ENCODE results near the gene COLGALT1. TPM values are rescaled to one million over a fixed set of nuclear protein-coding genes. Genes with fewer than 3 reads are reported as not detected.

COLGALT1 gene
- total and polyA plus RNA-seq, 3 experiments from 2014 or later: 25.3 to 104 (median 94.8) TPM

GRCh38 chr19:17526922-17527321 lies 28.5 kb upstream of the COLGALT1 start:
- no peak overlapping the region for H3K27ac ChIP-seq (ENCODE audit: low read depth, low read length)
- no peaks in the 10 kb centered on the region for H3K36me3 Mint-ChIP-seq
- no peak for DNase-seq
- H3K9me3 Mint-ChIP-seq: no peaks in the 10 kb centered on the region
- no peak overlapping the region for H3K4me3 ChIP-seq (ENCODE audit: low read length)
- peaks cover 24 to 31% (median 28%) of the 10 kb centered on the region in 3 donors for H3K4me1 Mint-ChIP-seq
- H3K27ac Mint-ChIP-seq: no peak overlapping the region
- H3K4me3 Mint-ChIP-seq: no peak overlapping the region
- H3K27me3 Mint-ChIP-seq: peaks cover 0 to 4% of the 10 kb centered on the region in 2 donors
- H3K36me3 ChIP-seq (ENCODE audit: insufficient read depth, low read length): no peaks in the 10 kb centered on the region
- ChIA-PET POLR2A (no interaction called here), CTCF (interaction anchor here (1.2 kb wide), 1 partner anchor 12 kb away, joined by 4 read pairs; no protein-coding TSS in a partner anchor)
- peaks cover 19% of the 10 kb centered on the region for H3K4me1 ChIP-seq (ENCODE audit: insufficient read depth, low read length)
- no peaks in the 10 kb centered on the region for H3K9me3 ChIP-seq (ENCODE audit: low read length)
- H3K27me3 ChIP-seq (ENCODE audit: insufficient read depth, low read length, poor library complexity, severe bottlenecking): no peaks in the 10 kb centered on the region

- Mint-ChIP-seq H3K27me3 (peaks cover 0 to 4% of the 10 kb centered on the region in 2 donors), H3K9me3 (no peaks in the 10 kb centered on the region), H3K4me1 (peaks cover 24 to 30% (median 27%) of the 10 kb centered on the region in 3 donors), H3K36me3 (no peaks in the 10 kb centered on the region), H3K4me3 (no peak overlapping the region), H3K27ac (no peak overlapping the region)
- POLR2A ChIA-PET: no interaction called here
- Histone ChIP-seq H3K27me3 (ENCODE audit: insufficient read depth, low read length, poor library complexity, severe bottlenecking) (no peaks in the 10 kb centered on the region), H3K36me3 (ENCODE audit: insufficient read depth, low read length) (no peaks in the 10 kb centered on the region), H3K4me1 (ENCODE audit: insufficient read depth, low read length) (peaks cover 19% of the 10 kb centered on the region), H3K4me3 (ENCODE audit: low read length) (no peak overlapping the region), H3K9me3 (ENCODE audit: low read length) (no peaks in the 10 kb centered on the region), H3K27ac (ENCODE audit: low read depth, low read length) (no peak overlapping the region)
- CTCF ChIA-PET: interaction anchor here (1.1 to 1.2 kb wide), 2 partner anchors 12 to 31 kb away, joined by 3 to 4 read pairs; no protein-coding TSS in a partner anchor
- no peak for DNase-seq
Measured at GRCh38 chr19:17527326-17527725, 28.1 kb upstream of the COLGALT1 start.

DNA sequence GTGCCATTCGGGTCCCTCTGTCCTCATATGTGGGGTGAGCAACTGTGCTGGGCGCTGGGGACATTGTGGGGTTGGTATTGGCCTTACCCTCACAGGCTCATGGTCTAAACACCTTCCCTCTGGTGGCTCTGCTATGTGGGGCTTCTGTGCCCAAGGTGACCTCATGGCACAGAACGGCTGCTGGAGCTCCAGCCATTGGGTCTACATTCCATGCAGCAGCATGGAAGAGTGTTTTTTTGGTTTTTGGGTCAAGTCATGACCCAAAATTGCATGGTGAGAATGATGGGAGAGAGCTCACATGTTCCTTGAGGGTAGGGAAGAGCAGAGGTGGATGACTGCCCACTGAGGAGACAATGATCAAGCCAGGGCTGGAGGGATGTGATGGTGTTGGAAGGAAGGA lies 26.8 kb upstream of the COLGALT1 start:
- H3K9me3 ChIP-seq (ENCODE audit: low read length): no peaks in the 10 kb centered on the region
- H3K27me3 Mint-ChIP-seq: peaks cover 0 to 4% of the 10 kb centered on the region in 2 donors
- no peaks in the 10 kb centered on the region for H3K9me3 Mint-ChIP-seq
- H3K4me3 Mint-ChIP-seq: peak overlapping the region in 1 of 7 donors; percentile 24
- H3K4me1 ChIP-seq (ENCODE audit: insufficient read depth, low read length): peaks cover 8% of the 10 kb centered on the region
- peaks cover 12 to 17% (median 15%) of the 10 kb centered on the region in 3 donors for H3K4me1 Mint-ChIP-seq
- H3K36me3 Mint-ChIP-seq: no peaks in the 10 kb centered on the region
- CTCF ChIA-PET: interaction anchor here (1.0 to 2.0 kb wide), 2 partner anchors 8 to 32 kb away, joined by 3 to 7 read pairs; no protein-coding TSS in a partner anchor
- no peak for DNase-seq
- H3K27me3 ChIP-seq (ENCODE audit: insufficient read depth, low read length, poor library complexity, severe bottlenecking): no peaks in the 10 kb centered on the region
- POLR2A ChIA-PET: no interaction called here
- H3K36me3 ChIP-seq (ENCODE audit: insufficient read depth, low read length): no peaks in the 10 kb centered on the region
- H3K27ac Mint-ChIP-seq: peak overlapping the region in 2 of 8 donors; percentile 48 to 57
- H3K27ac ChIP-seq (ENCODE audit: low read depth, low read length): no peak overlapping the region
- no peak overlapping the region for H3K4me3 ChIP-seq (ENCODE audit: low read length)

- Histone ChIP-seq H3K4me1 (ENCODE audit: insufficient read depth, low read length) (no peaks in the 10 kb centered on the region), H3K9me3 (ENCODE audit: low read length) (no peaks in the 10 kb centered on the region), H3K27me3 (ENCODE audit: insufficient read depth, low read length, poor library complexity, severe bottlenecking) (no peaks in the 10 kb centered on the region), H3K27ac (ENCODE audit: low read depth, low read length) (no peak overlapping the region), H3K4me3 (ENCODE audit: low read length) (no peak overlapping the region), H3K36me3 (ENCODE audit: insufficient read depth, low read length) (no peaks in the 10 kb centered on the region)
- Mint-ChIP-seq H3K4me3 (peak overlapping the region in 1 of 7 donors; percentile 36), H3K27ac (peak overlapping the region in 1 of 8 donors; percentile 82), H3K9me3 (no peaks in the 10 kb centered on the region), H3K27me3 (peaks cover 0 to 4% of the 10 kb centered on the region in 2 donors), H3K36me3 (no peaks in the 10 kb centered on the region), H3K4me1 (peaks cover 6 to 9% (median 6%) of the 10 kb centered on the region in 3 donors)
- ChIA-PET CTCF (interaction anchor here (1.0 to 2.0 kb wide), 4 partner anchors 9 to 44 kb away, joined by 3 to 7 read pairs (median 4); no protein-coding TSS in a partner anchor), POLR2A (interaction anchor here (1.0 kb wide), 1 partner anchor 9 kb away, joined by 5 read pairs; no protein-coding TSS in a partner anchor)
- no peak for DNase-seq
Measured at GRCh38 chr19:17529239-17530158, 25.9 kb upstream of the COLGALT1 start.

DNA sequence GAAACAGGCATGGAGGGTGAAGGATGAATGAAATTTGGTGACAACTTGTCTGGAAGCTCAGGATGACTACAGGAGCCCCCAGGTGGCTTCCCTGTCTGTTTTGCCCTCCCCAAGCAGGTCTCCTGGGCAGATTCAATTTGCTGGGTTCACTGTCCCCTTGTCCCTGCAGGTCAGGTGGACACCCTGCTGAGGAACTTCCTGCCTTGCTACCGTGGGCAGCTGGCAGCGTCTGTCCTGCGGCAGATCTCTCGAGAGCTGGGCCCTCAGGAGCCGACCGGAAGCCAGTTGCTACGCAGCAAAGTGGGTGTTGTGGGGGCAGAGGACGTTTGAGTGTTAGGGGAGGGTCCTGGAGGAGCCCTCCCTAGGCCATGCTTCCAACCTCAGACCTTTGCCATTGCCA lies 24.9 kb upstream of the COLGALT1 start:
- H3K36me3 Mint-ChIP-seq: no peaks in the 10 kb centered on the region

DNA sequence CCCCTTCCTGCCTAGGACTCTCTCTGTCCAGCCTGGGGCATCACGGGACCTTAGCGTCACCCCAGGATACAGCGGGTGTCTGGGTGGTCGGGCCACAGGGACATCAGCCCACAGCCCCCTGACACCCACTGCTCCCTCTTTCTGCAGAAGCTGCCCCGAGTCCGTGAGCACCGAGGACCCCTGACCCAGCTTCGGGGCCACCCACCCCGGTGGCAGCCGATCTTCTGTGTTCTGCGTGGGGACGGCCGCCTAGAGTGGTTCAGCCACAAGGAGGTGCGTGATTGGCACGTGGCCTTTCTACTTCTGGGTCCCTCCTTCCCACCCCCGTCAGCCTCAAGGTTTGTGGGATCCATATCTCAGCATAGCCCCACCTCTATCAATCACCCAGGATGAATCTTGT lies 23.3 kb upstream of the COLGALT1 start:
- Histone ChIP-seq H3K9me3 (ENCODE audit: low read length) (no peaks in the 10 kb centered on the region), H3K27ac (ENCODE audit: low read depth, low read length) (no peak overlapping the region), H3K27me3 (ENCODE audit: insufficient read depth, low read length, poor library complexity, severe bottlenecking) (no peaks in the 10 kb centered on the region), H3K4me1 (ENCODE audit: insufficient read depth, low read length) (no peaks in the 10 kb centered on the region), H3K36me3 (ENCODE audit: insufficient read depth, low read length) (no peaks in the 10 kb centered on the region), H3K4me3 (ENCODE audit: low read length) (no peak overlapping the region)
- Mint-ChIP-seq H3K4me3 (no peak overlapping the region), H3K27ac (no peak overlapping the region), H3K36me3 (no peaks in the 10 kb centered on the region), H3K9me3 (no peaks in the 10 kb centered on the region), H3K27me3 (peaks cover 0 to 4% of the 10 kb centered on the region in 2 donors), H3K4me1 (no peaks in the 10 kb centered on the region)
- POLR2A ChIA-PET: no interaction called here
- no peak for DNase-seq
- CTCF ChIA-PET: no interaction called here

More for the DNA sequence above, 24.9 kb upstream of the COLGALT1 start:
- H3K4me3 ChIP-seq (ENCODE audit: low read length): no peak overlapping the region
- Mint-ChIP-seq H3K4me3 (no peak overlapping the region), H3K4me1 (peaks cover 0 to 3% (median 0%) of the 10 kb centered on the region in 3 donors), H3K9me3 (no peaks in the 10 kb centered on the region), H3K27me3 (peaks cover 0 to 4% of the 10 kb centered on the region in 2 donors), H3K27ac (no peak overlapping the region)
- no peaks in the 10 kb centered on the region for H3K36me3 ChIP-seq (ENCODE audit: insufficient read depth, low read length)
- no peaks in the 10 kb centered on the region for H3K9me3 ChIP-seq (ENCODE audit: low read length)
- no peak overlapping the region for H3K27ac ChIP-seq (ENCODE audit: low read depth, low read length)
- ChIA-PET POLR2A (no interaction called here), CTCF (interaction anchor here (1.2 to 2.0 kb wide), 3 partner anchors 34 to 43 kb away, joined by 3 to 7 read pairs (median 4); no protein-coding TSS in a partner anchor)
- H3K27me3 ChIP-seq (ENCODE audit: insufficient read depth, low read length, poor library complexity, severe bottlenecking): no peaks in the 10 kb centered on the region
- H3K4me1 ChIP-seq (ENCODE audit: insufficient read depth, low read length): no peaks in the 10 kb centered on the region
- no peak for DNase-seq

- peaks cover 0 to 4% of the 10 kb centered on the region in 2 donors for H3K27me3 Mint-ChIP-seq
- H3K4me3 ChIP-seq (ENCODE audit: low read length): no peak overlapping the region
- H3K27ac Mint-ChIP-seq: no peak overlapping the region
- no peaks in the 10 kb centered on the region for H3K27me3 ChIP-seq (ENCODE audit: insufficient read depth, low read length, poor library complexity, severe bottlenecking)
- no peaks in the 10 kb centered on the region for H3K9me3 ChIP-seq (ENCODE audit: low read length)
- ChIA-PET POLR2A (no interaction called here), CTCF (no interaction called here)
- no peak overlapping the region for H3K4me3 Mint-ChIP-seq
- DNase-seq: no peak
- H3K27ac ChIP-seq (ENCODE audit: low read depth, low read length): no peak overlapping the region
- no peaks in the 10 kb centered on the region for H3K4me1 Mint-ChIP-seq
- H3K36me3 ChIP-seq (ENCODE audit: insufficient read depth, low read length): no peaks in the 10 kb centered on the region
- H3K36me3 Mint-ChIP-seq: no peaks in the 10 kb centered on the region
- no peaks in the 10 kb centered on the region for H3K4me1 ChIP-seq (ENCODE audit: insufficient read depth, low read length)
- H3K9me3 Mint-ChIP-seq: no peaks in the 10 kb centered on the region
Measured at GRCh38 chr19:17532557-17532956, 22.9 kb upstream of the COLGALT1 start.

GRCh38 chr19:17534767-17535166 lies 20.7 kb upstream of the COLGALT1 start:
- Histone ChIP-seq H3K36me3 (ENCODE audit: insufficient read depth, low read length) (no peaks in the 10 kb centered on the region), H3K4me1 (ENCODE audit: insufficient read depth, low read length) (peaks cover 10% of the 10 kb centered on the region), H3K27me3 (ENCODE audit: insufficient read depth, low read length, poor library complexity, severe bottlenecking) (no peaks in the 10 kb centered on the region), H3K27ac (ENCODE audit: low read depth, low read length) (no peak overlapping the region), H3K4me3 (ENCODE audit: low read length) (no peak overlapping the region), H3K9me3 (ENCODE audit: low read length) (no peaks in the 10 kb centered on the region)
- Mint-ChIP-seq H3K4me3 (no peak overlapping the region), H3K9me3 (no peaks in the 10 kb centered on the region), H3K4me1 (peaks cover 9 to 13% (median 11%) of the 10 kb centered on the region in 3 donors), H3K27ac (peak overlapping the region in 1 of 8 donors; percentile 33), H3K27me3 (no peaks in the 10 kb centered on the region), H3K36me3 (no peaks in the 10 kb centered on the region)
- ChIA-PET CTCF (interaction anchor here (1.3 kb wide), 1 partner anchor 39 kb away, joined by 4 read pairs; no protein-coding TSS in a partner anchor), POLR2A (interaction anchor here (0.6 kb wide), 1 partner anchor 43 kb away, joined by 5 read pairs; no protein-coding TSS in a partner anchor)
- DNase-seq: no peak

Measured in CD8-positive, alpha-beta memory T cell (primary cell).